ENCODE measurements around the gene INPPL1. TPM values are rescaled to one million over a fixed set of nuclear protein-coding genes. Genes with fewer than 3 reads are reported as not detected.

The INPPL1 gene
- total RNA-seq, 8 experiments from 2014 or later, result 16.6 to 161 (median 41.3) TPM

Other genes with a start within 250 kb of the INPPL1 start
- gene IL18BP, start 225.9 kb upstream of the INPPL1 start, total RNA-seq, result 1 to 10 TPM; 3.2 to 7.5 (median 4.7) TPM
- gene NUMA1, start 144.2 kb upstream of the INPPL1 start, total RNA-seq, result 100 to 1,000 TPM in 3 of 8 experiments, 10 to 100 TPM in 5; 76.0 to 217 (median 95.6) TPM
- 10 to 100 TPM in 6 of 8 experiments, 1 to 10 TPM in 2; 3.6 to 39.0 (median 12.6) TPM for gene LRRC51, start 143.9 kb upstream of the INPPL1 start, total RNA-seq
- 100 to 1,000 TPM in 1 of 8 experiments, 10 to 100 TPM in 7; 49.3 to 120 (median 67.8) TPM for gene LAMTOR1, start 121.5 kb upstream of the INPPL1 start, total RNA-seq
- not detected for gene TOMT, start 118.8 kb upstream of the INPPL1 start, total RNA-seq
- 10 to 100 TPM; 25.2 to 95.2 (median 38.8) TPM for gene ANAPC15, start 112.1 kb upstream of the INPPL1 start, total RNA-seq
- 10 to 100 TPM in 1 of 8 experiments, 1 to 10 TPM in 1, under 1 TPM in 1, not detected in 5; 0.40 to 27.3 (median 2.0) TPM for gene FOLR3, start 89.0 kb upstream of the INPPL1 start, total RNA-seq
- 1 to 10 TPM in 3 of 8 experiments, under 1 TPM in 2, not detected in 3; 0.33 to 3.5 (median 1.9) TPM for gene FOLR1, start 32.6 kb upstream of the INPPL1 start, total RNA-seq
- gene FOLR2, start 8.0 kb upstream of the INPPL1 start, total RNA-seq, result under 1 TPM in 1 of 8 experiments, not detected in 7; 0.24 TPM
- 1 to 10 TPM in 3 of 8 experiments, under 1 TPM in 4, not detected in 1; 0.16 to 1.8 (median 0.87) TPM for gene PHOX2A, start 19.4 kb downstream of the INPPL1 start, total RNA-seq
- gene CLPB, start 209.8 kb downstream of the INPPL1 start, total RNA-seq, result 10 to 100 TPM; 16.2 to 31.0 (median 21.6) TPM

All from motor neuron (in vitro differentiated cells).